Right lung (tissue), 5 donors: Measurements from ENCODE around the gene TOM1L2. TPM values are rescaled to one million over a fixed set of nuclear protein-coding genes. Genes with fewer than 3 reads are reported as not detected.

ENCODE experiments used
- DNase-seq, 2 donors: peaks; one replicate each; pipeline ENCODE4 v3.0.0-alpha.2; 2013
- polyA plus RNA-seq, 5 donors: library from polyadenylated mRNA; unstranded; fragments of 120-200 nt; gene quantifications; one replicate each; pipeline versions ENCODE4 v1.2.1 to v1.2.3, GENCODE V29; 2013; ENCODE audit warnings: inconsistent platforms in 1 of 5, low replicate concordance in 1 of 5; ENCODE audit not compliant: insufficient read length in 5 of 5, insufficient read depth in 1 of 5

The TOM1L2 gene
- polyA plus RNA-seq, 5 donors, result 37.7 to 63.8 (median 52.2) TPM

GRCh38 chr17:17819561-17819995 is 152.6 kb downstream of the TOM1L2 start:
- DNase-seq, result no peak

- no peak for DNase-seq
Observed at GRCh38 chr17:17819111-17819510, 153.1 kb downstream of the TOM1L2 start.

GRCh38 chr17:17818088-17818526 is 154.1 kb downstream of the TOM1L2 start:
- DNase-seq, result no peak

- DNase-seq, result no peak
Observed at GRCh38 chr17:17817552-17817947, 154.7 kb downstream of the TOM1L2 start.

GRCh38 chr17:17816831-17817551 is 155.2 kb downstream of the TOM1L2 start:
- DNase-seq, result no peak

DNA sequence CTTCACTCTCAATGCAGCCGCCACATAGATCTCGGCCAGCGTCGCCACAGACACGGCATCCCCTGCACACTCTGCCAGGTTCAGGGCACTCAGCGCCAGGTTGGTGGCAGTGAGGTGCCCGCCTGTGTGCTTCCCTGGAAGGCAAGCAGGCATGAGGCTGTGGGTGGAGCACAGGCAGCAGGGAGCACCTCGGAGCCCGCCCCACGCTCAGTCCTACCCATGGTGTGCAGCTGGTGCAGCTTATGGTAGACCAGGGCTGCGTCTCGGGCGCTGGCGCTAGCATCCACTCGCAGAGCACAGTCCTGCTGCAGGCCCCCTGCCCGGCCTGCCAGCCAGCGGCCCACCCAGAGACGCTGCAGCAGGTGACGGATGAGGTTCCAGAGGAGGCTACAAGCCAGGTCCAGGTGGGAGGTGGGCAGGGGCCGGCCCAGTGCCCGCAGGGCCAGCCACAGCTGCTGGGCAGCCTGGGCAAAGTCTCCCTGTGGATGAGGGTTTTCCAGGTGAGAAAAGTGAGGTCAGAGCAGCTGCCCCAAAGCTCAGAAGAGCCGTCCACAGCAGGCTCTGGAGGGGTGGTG is 155.9 kb downstream of the TOM1L2 start:
- DNase-seq, result no peak

GRCh38 chr17:17815436-17816200 is 156.6 kb downstream of the TOM1L2 start:
- no peak for DNase-seq

GRCh38 chr17:17815062-17815406 is 157.2 kb downstream of the TOM1L2 start:
- DNase-seq, result no peak

DNA sequence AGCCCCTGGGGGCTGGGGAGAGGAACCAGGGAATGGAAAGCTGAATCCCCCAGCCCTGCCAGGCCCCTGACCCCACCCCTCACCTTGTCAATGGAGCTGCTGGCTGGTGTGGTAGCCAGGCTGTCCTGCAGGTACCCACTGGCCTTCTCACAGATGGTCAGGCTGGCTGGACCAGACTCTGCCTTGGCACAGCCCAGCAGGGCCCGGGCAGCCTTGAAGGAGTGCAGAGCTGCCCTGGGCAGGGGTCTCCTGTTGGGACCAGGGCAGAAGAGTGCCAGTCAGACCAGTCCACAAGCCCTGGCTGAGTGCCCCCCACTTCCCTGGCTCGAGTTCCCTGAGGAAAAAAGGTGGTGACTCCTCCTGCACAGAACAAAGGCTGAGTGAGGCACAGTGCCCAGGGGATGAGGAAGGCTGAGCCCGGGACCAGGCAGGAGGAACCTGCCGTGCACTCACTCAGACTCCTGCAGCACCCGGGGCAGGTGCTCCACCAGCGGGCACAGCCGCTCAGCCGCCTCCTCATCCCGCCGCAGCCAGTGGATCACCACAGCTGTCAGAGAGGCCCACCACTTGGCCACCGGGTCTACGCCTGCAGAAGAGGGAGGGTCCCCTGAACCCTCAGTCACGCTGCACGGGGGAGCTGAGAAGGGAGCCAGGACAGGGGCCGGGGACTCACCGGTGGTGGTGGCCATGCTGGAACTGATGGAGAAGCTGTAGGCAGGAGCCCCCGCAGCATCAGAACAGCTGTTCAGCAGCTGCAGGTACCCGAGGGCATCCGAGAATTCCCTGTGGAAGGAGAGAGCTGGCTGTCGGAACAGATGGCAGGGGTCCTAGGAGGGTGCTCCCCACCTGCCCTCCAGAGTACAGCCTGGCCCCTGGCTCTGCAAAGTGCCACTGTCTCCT is 157.8 kb downstream of the TOM1L2 start:
- DNase-seq, result no peak

- no peak for DNase-seq
Observed at GRCh38 chr17:17813725-17814095, 158.5 kb downstream of the TOM1L2 start.

GRCh38 chr17:17813055-17813724 is 159.0 kb downstream of the TOM1L2 start:
- no peak for DNase-seq

- peak in 1 of 2 donors; percentile 71 for DNase-seq
Observed at GRCh38 chr17:17812211-17813054, 159.8 kb downstream of the TOM1L2 start.

- peak; percentile 74 to 79 for DNase-seq
Observed at GRCh38 chr17:17811381-17812210, 160.6 kb downstream of the TOM1L2 start.

GRCh38 chr17:17810895-17811248 is 161.3 kb downstream of the TOM1L2 start:
- DNase-seq, result no peak

DNA sequence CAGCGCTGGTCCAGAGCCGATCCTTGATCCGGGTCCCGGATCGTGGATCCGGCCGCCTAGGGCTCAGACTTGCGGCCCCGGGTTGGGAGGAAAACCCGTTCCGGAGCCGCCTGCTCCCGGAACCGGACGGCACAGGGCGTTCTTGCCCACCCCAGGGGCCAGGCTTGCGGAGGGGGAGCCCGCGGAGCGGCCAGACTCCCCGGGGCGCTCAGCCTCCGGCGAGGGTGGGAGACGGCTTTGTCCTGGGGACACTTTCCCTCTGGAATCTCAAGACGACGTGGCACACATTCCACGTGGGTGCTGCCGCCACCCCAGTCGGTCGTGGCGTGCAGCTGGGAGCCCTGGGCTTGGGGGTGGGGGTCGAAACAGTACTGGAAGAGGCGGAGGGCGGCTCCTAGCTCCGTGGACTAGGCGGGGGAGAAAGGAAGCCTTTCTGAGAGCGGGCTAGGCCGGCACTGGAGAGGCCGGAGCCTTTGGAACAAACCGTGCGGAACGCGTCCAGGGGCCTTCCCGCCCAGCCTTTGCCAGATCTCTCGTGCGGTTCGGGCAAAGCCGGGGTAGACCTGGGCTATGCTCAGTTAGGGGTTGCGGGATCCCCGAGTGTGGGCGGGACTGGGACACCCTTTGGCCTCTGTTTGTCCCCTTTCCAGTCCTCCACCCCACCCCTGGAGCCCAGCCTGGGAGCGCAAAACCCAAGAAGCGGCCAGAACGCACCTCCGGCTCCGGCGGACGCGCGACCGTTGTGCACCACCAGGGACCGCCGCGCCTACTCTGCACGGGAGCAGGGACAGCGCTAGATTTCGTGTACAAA is 161.9 kb downstream of the TOM1L2 start:
- peak in 1 of 2 donors; percentile 57 for DNase-seq

DNA sequence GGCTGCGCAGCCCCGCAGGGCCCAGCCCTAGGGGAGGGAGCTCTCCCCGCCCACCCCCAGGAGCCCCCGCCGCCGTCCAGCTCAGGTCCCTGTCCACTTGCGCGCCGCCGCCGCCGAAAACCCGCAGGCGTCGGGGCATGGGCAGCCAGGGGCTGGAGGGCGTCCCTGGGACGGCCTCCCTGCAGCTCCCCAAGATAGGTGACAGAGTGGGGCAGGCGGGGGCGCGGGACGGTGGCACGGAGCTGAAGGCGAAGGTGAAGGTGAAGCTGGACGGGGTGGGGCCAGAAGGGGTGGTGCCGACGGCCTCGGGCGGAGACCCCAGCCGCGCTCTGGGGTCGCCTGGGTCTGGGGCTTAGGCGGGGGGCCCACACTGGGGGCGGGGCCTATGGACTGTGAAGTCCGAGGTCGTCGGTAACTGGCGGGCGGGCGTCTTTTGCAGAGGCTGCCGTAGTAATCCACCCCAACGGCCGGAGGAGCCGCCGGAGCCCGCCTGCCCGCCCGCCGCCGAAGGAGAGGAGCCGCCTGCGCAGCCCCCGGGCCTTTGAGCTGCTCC is 162.6 kb downstream of the TOM1L2 start:
- DNase-seq, result no peak

GRCh38 chr17:17808706-17809432 is 163.3 kb downstream of the TOM1L2 start:
- no peak for DNase-seq
